ENCODE data around the gene MXD1. TPM values are rescaled to one million over a fixed set of nuclear protein-coding genes. Genes with fewer than 3 reads are reported as not detected.
A peak's percentile ranks its signal among the peaks of the same experiment; 100 is the strongest.

Gene MXD1
- polyA plus RNA-seq, 1 donor (not counting 4 experiments of a cell fraction or from before 2014, with no cell fraction given): 15.9 TPM

GRCh38 chr2:69977186-69977585 is 62.3 kb downstream of the MXD1 start:
- FAIRE-seq: no peak
- H3K9ac ChIP-seq (ENCODE audit: control insufficient read depth, extremely low read depth, insufficient read depth, low read length): no peak overlapping the region
- dilution Hi-C loops (cut with MboI; ENCODE audit: extremely low pct_ligation_motif_present, low sequenced_read_pairs): no loop called here
- no peaks in the 10 kb centered on the region for H3K36me3 ChIP-seq (ENCODE audit: control insufficient read depth in 2 of 2, extremely low read depth in 1 of 2, insufficient read depth in 2 of 2, low read length in 2 of 2)
- H3K27ac ChIP-seq (ENCODE audit: control insufficient read depth, insufficient read depth, low read length): no peak overlapping the region
- H3K4me2 ChIP-seq (ENCODE audit: control insufficient read depth, extremely low read depth, insufficient read depth, low read depth, low read length): no peak overlapping the region
- H4K20me1 ChIP-seq (ENCODE audit: control insufficient read depth, extremely low read depth, insufficient read depth, low read length): no peaks in the 10 kb centered on the region
- no peak for DNase-seq (ENCODE audit: low read depth, low spot score)
- H3K9me1 ChIP-seq (ENCODE audit: control insufficient read depth, extremely low read depth, insufficient read depth, low read length): peaks cover 2% of the 10 kb centered on the region
- H2AFZ ChIP-seq (ENCODE audit: control insufficient read depth, low read length): no peak overlapping the region
- TF ChIP-seq CTCF (optimal IDR thresholded peaks at IDR 0.05 in 1 of 3, IDR thresholded peaks at IDR 0.05 in 1 of 3, conservative IDR thresholded peaks at IDR 0.05 in 1 of 3; ENCODE audit: extremely low read depth in 1 of 3, insufficient read depth in 2 of 3, low read length in 3 of 3): no peak
- no peak for TF ChIP-seq EZH2 (IDR thresholded peaks at IDR 0.05; ENCODE audit: low read length)
- H3K9me3 ChIP-seq (ENCODE audit: control insufficient read depth, low read depth, low read length): no peaks in the 10 kb centered on the region
- H3K4me3 ChIP-seq (ENCODE audit: control insufficient read depth in 2 of 3, extremely low read depth in 1 of 3, insufficient read depth in 2 of 3, low read depth in 1 of 3, low read length in 3 of 3): no peak overlapping the region
- no peaks in the 10 kb centered on the region for H3K27me3 ChIP-seq (ENCODE audit: control insufficient read depth, extremely low read depth, insufficient read depth, low read length)
- peaks cover 8% of the 10 kb centered on the region for H3K4me1 ChIP-seq (ENCODE audit: control insufficient read depth, extremely low read depth, insufficient read depth, low read length)
- H3K79me2 ChIP-seq (ENCODE audit: control insufficient read depth, insufficient read depth, low read length): no peaks in the 10 kb centered on the region

- H2AFZ ChIP-seq (ENCODE audit: control insufficient read depth, low read length): peak overlapping the region; percentile 48
- H3K9me3 ChIP-seq (ENCODE audit: control insufficient read depth, low read depth, low read length): no peaks in the 10 kb centered on the region
- H3K27ac ChIP-seq (ENCODE audit: control insufficient read depth, insufficient read depth, low read length): no peak overlapping the region
- H3K79me2 ChIP-seq (ENCODE audit: control insufficient read depth, insufficient read depth, low read length): no peaks in the 10 kb centered on the region
- H3K27me3 ChIP-seq (ENCODE audit: control insufficient read depth, extremely low read depth, insufficient read depth, low read length): no peaks in the 10 kb centered on the region
- peaks cover 2% of the 10 kb centered on the region for H3K9me1 ChIP-seq (ENCODE audit: control insufficient read depth, extremely low read depth, insufficient read depth, low read length)
- H3K4me1 ChIP-seq (ENCODE audit: control insufficient read depth, extremely low read depth, insufficient read depth, low read length): peaks cover 8% of the 10 kb centered on the region
- H3K36me3 ChIP-seq (ENCODE audit: control insufficient read depth in 2 of 2, extremely low read depth in 1 of 2, insufficient read depth in 2 of 2, low read length in 2 of 2): no peaks in the 10 kb centered on the region
- dilution Hi-C loops (cut with MboI; ENCODE audit: extremely low pct_ligation_motif_present, low sequenced_read_pairs): no loop called here
- TF ChIP-seq EZH2 (IDR thresholded peaks at IDR 0.05; ENCODE audit: low read length): no peak
- no peak for TF ChIP-seq CTCF (optimal IDR thresholded peaks at IDR 0.05 in 1 of 3, IDR thresholded peaks at IDR 0.05 in 1 of 3, conservative IDR thresholded peaks at IDR 0.05 in 1 of 3; ENCODE audit: extremely low read depth in 1 of 3, insufficient read depth in 2 of 3, low read length in 3 of 3)
- FAIRE-seq (no peak), DNase-seq (ENCODE audit: low read depth, low spot score) (no peak)
- H3K9ac ChIP-seq (ENCODE audit: control insufficient read depth, extremely low read depth, insufficient read depth, low read length): no peak overlapping the region
- no peaks in the 10 kb centered on the region for H4K20me1 ChIP-seq (ENCODE audit: control insufficient read depth, extremely low read depth, insufficient read depth, low read length)
- no peak overlapping the region for H3K4me3 ChIP-seq (ENCODE audit: control insufficient read depth in 2 of 3, extremely low read depth in 1 of 3, insufficient read depth in 2 of 3, low read depth in 1 of 3, low read length in 3 of 3)
- H3K4me2 ChIP-seq (ENCODE audit: control insufficient read depth, extremely low read depth, insufficient read depth, low read depth, low read length): no peak overlapping the region
Observed at GRCh38 chr2:69977906-69978482, 63.1 kb downstream of the MXD1 start.

Measured in keratinocyte (primary cell).